ENCODE measurements around the gene PHACTR3.

PHACTR3 gene

GRCh38 chr20:59820204-59821041 is 216.1 kb downstream of the PHACTR3 start:
- no peak for DNase-seq

- DNase-seq: no peak
Observed at GRCh38 chr20:59821201-59821600, 216.9 kb downstream of the PHACTR3 start.

GRCh38 chr20:59821788-59822187 is 217.4 kb downstream of the PHACTR3 start:
- DNase-seq: no peak

- no peak for DNase-seq
Observed at GRCh38 chr20:59822291-59823029, 218.1 kb downstream of the PHACTR3 start.

GRCh38 chr20:59823030-59823423 is 218.7 kb downstream of the PHACTR3 start:
- DNase-seq: no peak

GRCh38 chr20:59823491-59824259 is 219.3 kb downstream of the PHACTR3 start:
- no peak for DNase-seq

- no peak for DNase-seq
Observed at GRCh38 chr20:59824711-59825562, 220.6 kb downstream of the PHACTR3 start.

GRCh38 chr20:59825563-59825920 is 221.2 kb downstream of the PHACTR3 start:
- DNase-seq: no peak

GRCh38 chr20:59825944-59826759 is 221.8 kb downstream of the PHACTR3 start:
- no peak for DNase-seq

- no peak for DNase-seq
Observed at GRCh38 chr20:59827138-59828056, 223.1 kb downstream of the PHACTR3 start.

GRCh38 chr20:59828125-59829053 is 224.0 kb downstream of the PHACTR3 start:
- no peak for DNase-seq

- DNase-seq: no peak
Observed at GRCh38 chr20:59829054-59829785, 224.9 kb downstream of the PHACTR3 start.

GRCh38 chr20:59829786-59830664 is 225.7 kb downstream of the PHACTR3 start:
- no peak for DNase-seq

- DNase-seq: no peak
Observed at GRCh38 chr20:59830665-59831023, 226.3 kb downstream of the PHACTR3 start.

GRCh38 chr20:59831024-59831915 is 226.9 kb downstream of the PHACTR3 start:
- no peak for DNase-seq

GRCh38 chr20:59831916-59832270 is 227.6 kb downstream of the PHACTR3 start:
- no peak for DNase-seq

All from AML-193 (cell line).